SK-N-SH (cell line): ENCODE measurements around the gene YTHDF1.

ENCODE experiments used
- CTCF ChIP-seq: fragments of 200-600 bp; sonication (generic); IDR thresholded peaks from 2 replicates; pipeline ENCODE4 v1.6.1; 2017; ENCODE audit warnings: antibody characterized with exemption, mild to moderate bottlenecking, moderate library complexity
- EP300 ChIP-seq, 2 experiments: IDR thresholded peaks; 2 replicates each; pipeline versions ENCODE4 v1.4.0 to v1.6.1; 2012; ENCODE audit warnings: borderline replicate concordance in 1 of 2, low read depth in 1 of 2, low read length in 1 of 2
- GABPA ChIP-seq: IDR thresholded peaks from 2 replicates; pipeline ENCODE4 v1.4.0; 2012; ENCODE audit warnings: low read depth, mild to moderate bottlenecking
- GATA2 ChIP-seq: sonication (generic); formaldehyde crosslinking; IDR thresholded peaks from 2 replicates; pipeline ENCODE4 v1.5.0; 2020; ENCODE audit warnings: mild to moderate bottlenecking, missing genetic modification reagents
- MEF2A ChIP-seq: IDR thresholded peaks from 2 replicates; pipeline ENCODE4 v1.4.0; 2012; ENCODE audit warnings: low read depth, borderline replicate concordance
- MXI1 ChIP-seq: IDR thresholded peaks from 2 replicates; pipeline ENCODE4 v1.6.1; 2012; ENCODE audit warnings: mild to moderate bottlenecking, low read depth, low read length, improper control_type of control experiment
- TAF1 ChIP-seq: IDR thresholded peaks from 2 replicates; pipeline ENCODE4 v1.6.1; 2012; ENCODE audit warnings: low read depth, mild to moderate bottlenecking, low read length, moderate library complexity, borderline replicate concordance

GRCh38 chr20:63227260-63227659 lies 11.3 kb upstream of the YTHDF1 start:
- TF ChIP-seq GABPA (no peak), CTCF (no peak), EP300 (IDR thresholded peaks at IDR 0.05; ENCODE audit: borderline replicate concordance in 1 of 2, low read depth in 1 of 2, low read length in 1 of 2) (no peak), GATA2 (CRISPR knock-in tag) (no peak), MXI1 (no peak), MEF2A (no peak), TAF1 (no peak)
